Right forelimb (tissue), 1 donor: Measurements from ENCODE around the gene MCAT.
"Not testable (repeated sequence)": the region's sequence is repeated elsewhere in the genome, so short reads cannot be mapped to it uniquely, and the experiment has no call there.

ENCODE experiments used
- DNase-seq: peaks from one replicate; pipeline ENCODE4 v3.0.0-alpha.2; 2018

Gene MCAT

GRCh38 chr22:43118024-43118849 is 25.0 kb downstream of the MCAT start:
- no peak for DNase-seq

- no peak for DNase-seq
These were observed 26.3 kb downstream of the MCAT start for GRCh38 chr22:43116932-43117331.

GRCh38 chr22:43114958-43115357 is 28.2 kb downstream of the MCAT start:
- no peak for DNase-seq

DNA sequence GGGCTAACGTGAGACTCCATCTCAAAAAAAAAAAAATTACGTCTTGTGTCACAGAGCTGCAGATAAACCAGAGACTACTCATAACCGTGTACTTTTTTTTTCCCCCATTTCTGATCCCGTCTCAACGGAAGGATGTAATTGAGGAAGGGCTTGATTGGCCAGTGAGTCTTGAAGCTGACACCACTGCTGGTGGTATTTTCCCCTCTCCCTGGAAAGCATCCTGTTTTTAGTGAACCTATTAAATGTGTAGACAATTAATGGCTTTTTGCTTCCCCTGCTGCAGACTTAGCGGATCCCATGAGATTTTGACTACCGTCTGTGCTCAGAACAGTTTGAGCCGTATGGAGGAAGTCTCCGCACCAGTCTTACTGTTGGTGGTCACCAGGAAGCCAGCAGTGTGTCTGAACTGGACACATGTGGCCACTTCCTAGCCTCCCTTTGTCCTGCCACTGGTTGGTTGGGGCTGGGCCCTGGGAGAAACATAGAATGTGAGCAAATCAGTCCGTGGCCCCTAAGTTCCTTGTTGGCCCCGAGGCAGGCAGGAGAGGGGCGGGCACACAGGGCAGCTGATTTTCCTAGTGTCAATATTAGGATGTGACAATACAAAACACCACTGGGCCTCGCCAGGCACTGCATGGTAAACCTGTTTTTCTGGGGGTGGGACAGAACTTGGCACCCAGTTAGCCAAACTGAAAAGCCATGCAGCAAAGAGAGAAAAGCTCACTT is 29.5 kb downstream of the MCAT start:
- no peak for DNase-seq

GRCh38 chr22:43110927-43111623 is 32.1 kb downstream of the MCAT start:
- DNase-seq, result no peak

GRCh38 chr22:43110444-43110926 is 32.7 kb downstream of the MCAT start, which contains the start of gene BIK:
Gene BIK (plus strand): TSS chr22:43110750. CDS start chr22:43124023, 13,273 bp downstream.
- peak; percentile 59 for DNase-seq

GRCh38 chr22:43109921-43110443 is 33.2 kb downstream of the MCAT start:
- no peak for DNase-seq

- no peak for DNase-seq
These were observed 33.7 kb downstream of the MCAT start for GRCh38 chr22:43109511-43109910.

- no peak for DNase-seq
These were observed 36.9 kb downstream of the MCAT start for GRCh38 chr22:43106302-43106701.

GRCh38 chr22:43104950-43105349 is 38.2 kb downstream of the MCAT start:
- not testable (repeated sequence) for DNase-seq

- not testable (repeated sequence) for DNase-seq
These were observed 39.1 kb downstream of the MCAT start for GRCh38 chr22:43104056-43104625.

DNA sequence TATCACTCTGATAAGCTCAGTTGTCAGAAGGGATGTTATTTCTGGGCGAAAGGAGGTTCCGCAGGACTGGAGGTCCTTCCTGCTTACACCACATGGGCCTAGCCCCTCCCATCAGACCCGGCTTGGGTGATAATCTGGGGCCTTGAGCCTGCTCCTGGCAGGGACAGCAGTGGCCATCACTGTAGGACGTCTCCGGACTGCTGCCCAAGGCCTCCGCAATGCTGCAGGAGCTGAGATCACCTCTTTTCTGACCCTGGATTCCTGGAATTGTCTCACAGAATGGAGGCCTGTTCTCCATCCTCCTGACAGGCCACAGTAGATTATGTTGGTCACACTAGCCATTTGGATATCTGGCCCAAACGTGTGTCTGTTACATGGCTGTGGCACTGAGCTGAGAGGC is 41.9 kb downstream of the MCAT start:
- DNase-seq, result no peak

DNA sequence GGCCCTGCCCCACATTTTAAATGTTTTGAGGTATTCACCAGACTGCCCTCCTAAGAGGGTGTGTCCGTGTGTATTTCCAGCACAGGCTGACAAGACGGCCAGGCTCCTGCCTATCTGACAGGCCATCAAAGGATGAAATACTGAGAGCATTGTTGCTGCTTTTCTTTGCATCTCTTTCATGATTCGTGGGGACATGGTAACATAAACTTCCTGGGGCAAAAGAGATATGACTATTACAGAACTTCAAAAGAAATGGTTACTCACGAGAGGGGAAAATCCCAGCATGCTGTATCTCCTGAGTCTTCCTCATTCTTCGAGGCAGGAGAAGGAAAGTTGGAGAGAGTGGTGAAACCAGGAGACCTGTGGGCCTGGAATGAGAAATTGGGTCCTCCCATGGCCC is 43.0 kb downstream of the MCAT start:
- no peak for DNase-seq

- no peak for DNase-seq
These were observed 44.1 kb downstream of the MCAT start for GRCh38 chr22:43099095-43099494.

- DNase-seq, result no peak
These were observed 44.8 kb downstream of the MCAT start for GRCh38 chr22:43098356-43098755.

DNA sequence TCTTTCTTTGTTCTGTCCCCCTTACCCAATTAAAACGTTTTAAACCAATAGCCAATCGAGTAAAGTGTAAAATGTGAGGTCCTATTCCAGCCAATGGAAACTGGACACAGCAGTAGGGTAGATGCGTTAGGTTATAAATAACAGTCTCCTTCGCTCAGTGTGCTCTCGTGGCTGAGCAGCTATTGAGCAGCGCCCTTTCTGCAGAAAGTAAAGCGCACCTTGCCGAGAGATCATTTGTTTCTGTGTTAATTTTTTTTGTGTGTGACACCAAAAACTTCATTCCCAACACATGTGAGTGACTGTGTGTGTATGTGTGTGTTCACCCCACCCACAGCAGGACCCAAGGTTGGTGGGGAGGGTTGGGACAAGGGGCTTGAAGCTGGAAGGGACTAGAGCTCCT is 46.8 kb downstream of the MCAT start:
- DNase-seq, result no peak

DNA sequence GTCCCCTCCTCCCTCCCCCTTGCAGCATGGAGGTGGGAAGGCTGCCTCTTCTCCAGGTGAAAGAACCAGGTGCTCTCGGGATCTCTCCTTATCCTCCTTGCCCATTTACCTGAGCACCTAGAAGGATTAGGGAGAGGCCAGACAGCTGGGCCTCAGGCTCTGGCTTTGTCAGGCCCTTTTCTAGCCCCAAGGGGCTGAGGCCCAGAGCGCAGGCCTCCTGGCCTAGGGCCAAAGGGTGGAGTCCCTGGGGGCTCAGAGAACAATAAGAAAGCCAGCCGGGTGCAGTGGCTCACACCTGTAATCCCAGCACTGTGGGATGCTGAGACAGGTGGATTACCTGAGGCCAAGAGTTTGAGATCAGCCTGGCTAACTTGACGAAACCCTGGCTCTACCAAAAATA is 48.6 kb downstream of the MCAT start:
- no peak for DNase-seq

- no peak for DNase-seq
These were observed 49.1 kb downstream of the MCAT start for GRCh38 chr22:43094085-43094484.

- DNase-seq, result no peak
These were observed 51.1 kb downstream of the MCAT start for GRCh38 chr22:43092085-43092484.

GRCh38 chr22:43090130-43090789 is 52.9 kb downstream of the MCAT start:
- peak; percentile 65 for DNase-seq

DNA sequence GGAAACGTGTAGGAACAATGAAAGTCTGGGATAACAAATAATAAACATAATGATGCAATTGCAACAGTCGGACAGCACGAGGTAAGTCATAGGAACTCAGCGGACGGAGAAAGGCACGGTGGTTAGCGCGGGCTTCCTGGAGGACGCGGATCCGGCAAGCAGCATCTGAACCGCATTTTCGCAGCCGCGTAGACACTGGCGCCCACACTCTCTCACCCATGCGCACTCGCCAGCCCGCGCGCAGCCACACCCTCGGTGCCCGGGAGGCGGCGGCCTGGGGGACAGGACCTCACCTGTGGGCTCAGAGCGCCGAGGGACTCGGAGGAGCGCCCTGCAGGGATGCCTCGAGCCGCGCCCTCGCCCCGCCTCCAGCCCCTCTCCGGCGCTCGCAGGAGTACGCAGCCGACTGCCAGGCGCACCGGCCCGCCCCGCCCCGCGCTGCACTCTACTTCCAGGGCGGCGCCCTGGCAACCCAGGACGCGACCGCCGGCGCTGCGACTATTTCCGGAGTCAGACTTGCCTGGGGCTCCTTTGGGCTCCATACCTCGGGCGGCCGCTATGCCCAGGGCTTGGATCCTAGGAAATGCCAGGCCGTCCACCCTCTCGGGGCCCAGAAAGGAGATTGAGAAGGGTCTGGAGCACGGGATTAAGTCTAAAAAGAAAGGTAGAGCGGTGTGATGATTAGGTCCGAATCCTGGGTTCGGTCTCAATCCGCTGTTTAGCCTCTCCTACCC is 54.0 kb downstream of the MCAT start, which contains the start of gene TTLL1:
Gene TTLL1 (minus strand): TSS at position 408 of the 734 bp plus-strand sequence. CDS start 13,805 bp downstream, outside the sequence.
- peak; percentile 93 for DNase-seq
